Right hindlimb (tissue), 1 donor: ENCODE measurements around the gene CSKMT.
"Not testable (repeated sequence)": the region's sequence is repeated elsewhere in the genome, so short reads cannot be mapped to it uniquely, and the experiment has no call there.

ENCODE experiments used
- DNase-seq: peaks from one replicate; pipeline ENCODE4 v3.0.0-alpha.2; 2018

The CSKMT gene, protein sequence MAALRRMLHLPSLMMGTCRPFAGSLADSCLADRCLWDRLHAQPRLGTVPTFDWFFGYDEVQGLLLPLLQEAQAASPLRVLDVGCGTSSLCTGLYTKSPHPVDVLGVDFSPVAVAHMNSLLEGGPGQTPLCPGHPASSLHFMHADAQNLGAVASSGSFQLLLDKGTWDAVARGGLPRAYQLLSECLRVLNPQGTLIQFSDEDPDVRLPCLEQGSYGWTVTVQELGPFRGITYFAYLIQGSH

GRCh38 chr11:62665075-62665598 lies at the start of gene CSKMT, which contains the start of gene C11orf98:
TSS of gene CSKMT (plus strand) at chr11:62665312. CDS start at chr11:62665880, 568 bp downstream.
TSS of gene C11orf98 (minus strand) at chr11:62665210. CDS start at chr11:62665169, 41 bp downstream.
- DNase-seq = peak; percentile 98

- DNase-seq = no peak
Measured at GRCh38 chr11:62615521-62615920, 49.6 kb upstream of the CSKMT start.

GRCh38 chr11:62616957-62617356 lies 48.2 kb upstream of the CSKMT start:
- not testable (repeated sequence) for DNase-seq

- no peak for DNase-seq
Measured at GRCh38 chr11:62621027-62621566, 44.0 kb upstream of the CSKMT start.

GRCh38 chr11:62621567-62622470 lies 43.3 kb upstream of the CSKMT start, which contains the start of gene B3GAT3:
TSS of gene B3GAT3 (minus strand) at chr11:62621986. CDS start at chr11:62621947, 39 bp downstream.
- peak; percentile 98 for DNase-seq

- DNase-seq = no peak
Measured at GRCh38 chr11:62622476-62623089, 42.5 kb upstream of the CSKMT start.

GRCh38 chr11:62627713-62628112 lies 37.4 kb upstream of the CSKMT start:
- no peak for DNase-seq

DNA sequence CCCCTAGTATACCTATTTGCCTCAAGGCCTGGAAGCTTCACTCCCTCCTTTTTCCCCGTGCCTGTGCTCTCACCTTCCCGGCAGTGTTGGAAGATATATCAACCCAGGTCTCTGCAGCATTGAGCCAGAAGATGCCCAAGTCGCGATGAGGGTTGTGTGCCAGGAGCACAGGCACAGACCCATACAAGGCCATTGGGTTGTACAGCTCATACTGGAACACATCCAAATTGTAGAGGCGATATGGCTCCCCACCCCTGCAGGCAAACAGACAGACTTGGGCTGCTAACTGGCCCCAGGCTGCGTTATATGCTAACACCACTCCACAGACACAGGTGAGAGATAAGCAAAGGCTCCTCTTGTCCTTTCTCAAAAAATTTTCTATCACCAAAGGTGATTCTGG lies 32.6 kb upstream of the CSKMT start:
- no peak for DNase-seq

- no peak for DNase-seq
Measured at GRCh38 chr11:62644220-62644619, 20.9 kb upstream of the CSKMT start.

DNA sequence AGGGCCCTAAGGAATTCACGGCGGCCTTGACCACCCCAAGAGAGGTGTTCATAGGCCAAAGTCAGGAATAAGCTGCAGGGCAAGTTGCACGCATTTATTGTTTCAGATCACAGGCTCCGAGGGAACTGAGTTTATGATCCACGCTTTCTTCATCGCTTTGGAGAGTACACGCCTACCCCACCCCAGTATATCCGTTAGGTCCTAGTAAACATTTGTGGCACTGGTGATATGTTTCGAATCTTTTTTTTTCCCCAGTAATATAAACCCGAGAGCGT lies 19.5 kb upstream of the CSKMT start:
- DNase-seq = no peak

DNA sequence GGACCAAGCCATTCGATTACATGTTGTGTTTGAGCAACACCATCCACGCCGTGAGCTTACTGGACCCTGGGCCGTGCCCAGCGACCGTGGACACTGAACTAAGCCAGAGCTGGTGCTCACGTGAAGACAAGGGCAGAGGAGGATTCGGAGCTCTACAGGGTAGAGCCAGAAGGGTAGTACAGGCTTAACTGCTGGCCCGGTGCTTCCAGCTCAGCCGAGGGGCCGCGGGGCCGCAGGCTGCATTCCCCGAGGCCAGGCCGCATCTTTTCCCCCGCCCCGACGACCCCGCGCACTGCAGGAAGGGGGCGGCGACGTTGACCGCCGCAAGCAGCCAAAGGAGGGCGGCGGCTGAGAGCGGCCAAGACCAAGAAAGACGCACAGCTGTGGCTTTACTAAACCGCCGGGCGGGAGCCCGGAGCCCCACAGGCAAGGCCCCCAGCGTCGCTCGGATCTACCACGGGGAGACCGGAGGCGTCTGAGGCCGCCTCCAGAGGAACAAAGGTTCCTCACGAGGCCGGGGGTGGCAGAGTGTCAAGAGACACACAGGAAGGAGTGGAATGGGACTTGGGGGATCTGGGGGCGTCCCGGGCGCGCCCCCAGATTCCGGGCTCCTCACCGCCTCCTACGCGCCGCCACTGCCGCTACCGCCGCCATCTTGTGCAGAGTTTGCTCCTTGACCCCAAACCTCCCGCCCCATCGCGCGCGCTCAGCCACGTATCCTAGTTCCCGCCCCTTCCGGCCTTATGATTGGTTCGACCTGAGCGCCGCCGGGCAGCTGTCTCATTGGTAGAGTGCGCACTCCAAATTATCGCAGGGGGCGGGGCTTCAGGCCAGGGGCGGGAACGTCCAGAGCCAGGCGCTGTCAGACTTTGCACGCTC lies 18.9 kb upstream of the CSKMT start, which contains the start of gene GANAB:
Gene GANAB, minus strand, starts transcription at position 668 of the 879 bp plus-strand sequence. Its CDS starts 14 bp downstream, at position 654.
- peak; percentile 99 for DNase-seq

GRCh38 chr11:62646825-62647608 lies 18.1 kb upstream of the CSKMT start:
- DNase-seq = no peak

DNA sequence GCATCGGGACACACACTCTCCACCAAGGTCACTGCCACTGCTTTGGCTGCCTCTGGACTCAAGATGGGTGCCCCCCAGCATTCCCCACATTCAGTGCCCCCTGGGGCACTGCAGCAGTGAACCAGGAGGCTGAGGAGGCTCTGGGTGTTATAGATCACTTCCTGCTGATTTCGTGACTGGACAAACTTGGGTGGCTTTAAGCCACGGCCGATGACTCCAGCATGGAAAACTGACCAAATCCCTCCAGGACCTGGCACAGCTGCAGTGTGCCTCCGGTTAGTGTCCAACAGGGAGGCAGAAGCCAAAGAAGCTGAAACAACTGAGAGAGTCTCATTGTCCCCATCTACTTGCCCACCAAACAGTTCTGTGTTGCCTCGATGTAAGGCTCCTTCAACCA lies 17.5 kb upstream of the CSKMT start:
- no peak for DNase-seq

- DNase-seq = no peak
Measured at GRCh38 chr11:62648185-62648966, 16.7 kb upstream of the CSKMT start.

DNA sequence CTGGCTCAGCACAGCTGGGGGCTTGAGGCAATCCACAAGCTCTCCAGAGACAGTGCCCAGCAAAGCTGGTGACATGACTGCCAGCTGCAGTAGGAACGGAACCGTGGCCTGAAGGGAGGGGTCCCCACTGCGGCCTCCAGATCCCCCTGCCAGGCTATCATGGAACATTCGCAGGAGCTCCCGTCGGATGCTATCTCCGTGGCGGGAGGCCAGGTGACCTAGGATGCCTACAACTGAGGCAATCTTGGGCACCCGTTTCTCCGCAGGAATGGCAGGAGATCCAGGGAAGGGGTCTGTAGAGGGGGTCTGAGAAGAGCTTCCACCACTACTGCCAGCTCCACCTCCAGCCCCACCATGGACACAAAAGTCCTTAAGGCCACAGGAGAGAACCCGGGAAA lies 16.1 kb upstream of the CSKMT start:
- no peak for DNase-seq

DNA sequence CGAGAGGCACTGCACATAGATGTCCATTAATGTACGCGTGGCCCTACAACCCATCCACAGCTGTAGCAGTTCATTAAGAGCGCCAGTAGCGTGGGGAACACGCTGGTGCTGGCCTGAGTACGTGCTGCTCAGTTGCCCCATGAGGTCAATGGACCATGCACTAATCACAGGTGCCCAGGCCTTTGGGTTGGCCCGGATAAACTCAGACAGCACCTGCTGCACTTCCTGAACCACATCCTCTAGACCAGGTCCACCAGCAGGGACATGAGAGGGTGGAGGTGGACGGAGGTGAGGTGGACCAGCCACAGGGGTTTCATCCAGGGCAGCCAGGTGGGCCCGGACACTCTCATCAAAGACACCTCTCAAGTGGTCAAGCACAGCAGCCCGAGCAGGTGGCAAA lies 15.6 kb upstream of the CSKMT start:
- DNase-seq = no peak

DNA sequence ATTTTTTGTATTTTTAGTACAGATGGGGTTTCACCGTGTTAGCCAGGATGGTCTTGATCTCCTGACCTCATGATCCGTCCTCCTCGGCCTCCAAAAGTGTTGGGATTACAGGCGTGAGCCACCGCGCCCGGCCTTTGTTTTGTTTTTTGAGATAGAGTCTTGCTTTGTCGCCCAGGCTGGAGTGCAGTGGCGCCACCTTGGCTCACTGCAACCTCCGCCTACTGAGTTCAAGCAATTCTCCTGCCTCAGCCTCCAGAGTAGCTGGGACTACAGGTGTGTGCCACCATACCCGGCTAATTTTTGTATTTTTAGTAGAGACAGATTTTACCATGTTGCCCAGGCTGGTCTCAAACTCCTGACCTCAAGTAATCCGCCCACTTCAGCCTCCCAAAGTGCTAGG lies 14.8 kb upstream of the CSKMT start:
- DNase-seq = not testable (repeated sequence)

- no peak for DNase-seq
Measured at GRCh38 chr11:62652161-62653006, 12.7 kb upstream of the CSKMT start.

DNA sequence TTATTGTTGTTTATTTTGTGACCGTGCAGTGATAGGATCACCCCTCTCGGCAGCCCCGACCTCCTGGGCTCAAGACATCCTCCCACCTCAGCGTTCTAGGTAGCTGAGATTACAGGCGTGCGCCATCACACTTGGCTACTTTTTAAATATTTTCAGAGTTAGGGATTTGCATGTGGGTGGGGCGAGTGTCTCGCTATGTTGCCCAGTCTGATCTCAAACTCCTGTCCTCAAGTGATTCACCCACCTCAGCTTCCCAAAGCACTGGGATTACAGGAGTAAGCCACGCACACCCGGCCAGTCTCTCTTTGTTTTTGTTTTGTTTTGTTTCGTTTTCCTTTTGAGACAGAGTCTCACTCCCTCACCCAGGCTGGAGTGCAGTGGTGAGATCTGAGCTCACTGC lies 10.8 kb upstream of the CSKMT start:
- DNase-seq = no peak
